GM19468 (cell line): ENCODE results near the gene CFAP299.
A peak's percentile ranks its signal among the peaks of the same experiment; 100 is the strongest.

ENCODE experiments used
- ATAC-seq: cut with Tn5 transposase; IDR thresholded peaks from one replicate; pipeline ENCODE4 v1.9.1; 2021; ENCODE audit warnings: mild to moderate bottlenecking, moderate library complexity, moderate number of reproducible peaks; ENCODE audit not compliant: unreplicated experiment; ENCODE audit errors: extremely low read depth

Gene CFAP299

DNA sequence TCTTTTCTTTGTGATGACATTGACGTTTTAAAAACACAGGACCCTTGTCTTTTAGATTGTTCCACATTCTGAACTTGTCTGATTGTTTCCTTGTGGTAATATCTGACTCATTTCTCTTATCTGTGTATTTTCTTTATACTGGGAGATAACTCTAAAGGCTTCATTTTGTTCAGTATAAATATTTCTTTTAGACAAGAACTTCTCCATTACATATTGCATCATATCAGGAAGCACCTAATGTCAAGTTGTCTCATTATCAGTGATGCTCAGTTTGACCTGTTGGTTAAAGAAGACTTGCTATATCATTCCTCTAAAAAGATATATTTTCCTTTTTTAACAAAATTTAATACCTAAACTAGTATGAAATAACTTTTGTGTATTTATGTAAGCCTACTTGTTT lies 542.7 kb downstream of the CFAP299 start:
- ATAC-seq, result no peak

DNA sequence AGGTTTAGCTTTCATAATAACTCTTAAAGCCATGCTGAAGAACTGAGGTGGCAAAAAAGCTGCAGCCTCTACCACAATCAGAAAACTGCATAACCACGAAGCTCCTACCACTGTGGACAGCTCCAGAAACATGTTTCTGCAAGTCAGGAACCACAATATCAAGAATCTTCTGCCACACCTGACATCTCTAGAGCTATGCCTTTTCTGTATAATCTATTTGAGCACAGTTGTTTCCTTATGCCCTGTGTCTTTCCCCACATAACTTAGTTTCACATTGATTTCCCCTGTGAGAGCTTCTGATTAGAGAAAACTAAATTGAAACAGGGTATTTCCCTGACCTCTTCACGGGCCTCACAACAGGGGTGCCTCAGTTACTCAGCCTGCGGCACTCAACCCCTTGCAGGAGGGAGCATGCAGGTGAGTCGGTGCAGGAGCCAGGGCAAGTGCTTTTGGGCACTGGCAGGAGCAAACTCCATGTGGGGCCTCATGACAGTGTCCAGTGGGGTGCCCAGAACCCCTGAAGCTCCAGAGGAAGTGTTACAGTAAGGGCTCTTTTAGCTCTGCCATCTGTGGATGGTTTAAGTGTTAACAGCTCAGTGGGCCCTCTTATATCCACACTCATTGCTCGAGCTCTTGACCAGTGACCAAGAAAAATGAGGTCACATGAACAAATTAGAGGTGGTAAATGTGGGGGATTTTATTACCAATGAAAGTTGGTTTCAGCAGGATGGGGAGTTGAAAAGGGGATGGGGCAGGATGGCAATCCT lies 562.2 kb downstream of the CFAP299 start:
- peak; percentile 51 for ATAC-seq

DNA sequence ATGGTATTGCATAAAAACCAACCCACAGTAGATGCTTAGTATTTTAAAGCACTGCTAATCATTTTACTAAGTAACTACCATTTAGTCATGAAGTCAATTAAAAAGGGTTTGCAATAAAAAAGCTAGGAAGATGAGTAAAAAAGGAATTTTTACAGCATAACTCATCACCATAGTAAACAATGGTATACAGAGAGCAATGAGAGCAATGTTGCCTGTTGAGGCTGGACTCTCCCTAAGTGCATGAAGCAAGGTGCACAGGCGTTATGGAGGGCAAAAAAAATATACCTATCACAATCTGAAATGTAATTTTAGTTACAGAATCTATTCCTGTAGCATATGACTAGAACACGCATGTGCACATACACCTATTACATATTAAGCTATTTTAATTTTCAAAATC lies 565.4 kb downstream of the CFAP299 start:
- ATAC-seq, result no peak

DNA sequence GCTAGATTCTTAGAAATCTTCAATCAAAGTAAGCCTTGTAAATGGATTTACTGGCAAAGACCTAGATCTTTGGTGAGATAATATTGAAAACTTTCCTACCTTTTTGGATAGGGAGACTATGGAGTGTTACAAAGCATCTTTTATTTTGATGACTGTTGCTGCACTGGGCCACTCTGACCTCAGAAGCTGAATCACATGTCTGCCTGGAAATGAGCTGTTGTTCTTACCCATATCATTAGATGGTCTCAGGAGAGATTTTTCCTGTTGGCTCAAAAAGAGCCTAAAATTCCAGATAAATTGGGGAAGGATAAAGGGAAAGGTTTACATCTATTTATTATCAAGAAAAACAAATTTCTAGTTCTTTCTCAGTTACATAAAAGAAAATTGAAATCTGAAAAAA lies 567.5 kb downstream of the CFAP299 start:
- ATAC-seq, result no peak

DNA sequence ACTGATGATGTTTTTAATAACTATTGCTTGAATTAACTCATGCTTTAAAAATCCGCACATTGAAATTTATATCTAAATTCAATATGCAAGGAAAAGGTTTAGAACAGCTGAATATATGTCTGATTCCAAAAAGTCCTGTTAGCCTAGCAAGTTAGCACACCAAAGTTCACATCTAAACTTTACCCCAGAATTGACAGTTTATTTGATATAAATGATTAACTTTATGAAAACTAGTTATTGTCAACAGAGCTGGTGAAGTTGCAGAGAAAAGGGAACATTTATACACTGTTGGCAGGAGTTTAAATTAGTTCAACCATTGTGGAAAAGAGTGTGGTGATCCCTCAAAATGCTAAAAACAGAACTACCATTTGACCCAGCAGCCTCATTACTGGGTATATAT lies 574.4 kb downstream of the CFAP299 start:
- ATAC-seq, result no peak

DNA sequence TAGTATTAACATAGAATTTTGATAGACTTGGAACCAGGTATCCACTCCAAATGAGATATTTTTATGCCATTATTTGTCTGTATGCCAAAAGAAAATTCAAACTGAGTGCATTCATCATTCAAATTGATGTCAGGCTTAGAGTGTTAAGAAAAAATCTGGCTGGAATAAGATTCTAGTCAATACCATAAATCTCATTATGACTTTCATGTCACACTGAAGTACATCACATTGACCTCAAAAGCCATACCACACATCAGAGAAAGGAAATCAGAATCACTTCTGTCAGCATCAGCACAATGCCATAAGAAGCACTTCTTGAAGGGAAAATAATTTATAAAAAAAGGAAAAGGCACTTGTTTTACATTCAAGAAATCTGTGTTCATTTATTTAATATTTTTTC lies 575.9 kb downstream of the CFAP299 start:
- no peak for ATAC-seq

DNA sequence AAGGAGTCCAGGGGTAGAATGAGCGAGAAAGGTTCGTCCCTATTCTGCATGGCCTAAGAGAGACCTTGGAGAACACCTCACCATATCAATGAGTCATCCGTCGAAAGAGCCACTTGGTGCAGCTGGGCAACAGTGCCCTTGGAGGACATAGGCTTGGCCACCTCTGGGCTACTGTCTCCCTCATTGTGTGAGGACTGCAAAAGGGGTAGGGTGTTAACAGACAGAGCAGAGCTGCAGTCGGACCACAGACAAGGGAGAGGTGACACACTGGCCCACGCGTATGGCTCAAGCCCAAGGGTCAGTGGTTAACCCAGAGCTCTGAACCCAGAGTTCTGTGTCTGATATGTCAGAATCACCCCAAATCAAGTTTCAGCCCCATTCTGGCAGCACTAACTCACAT lies 576.8 kb downstream of the CFAP299 start:
- ATAC-seq, result no peak

DNA sequence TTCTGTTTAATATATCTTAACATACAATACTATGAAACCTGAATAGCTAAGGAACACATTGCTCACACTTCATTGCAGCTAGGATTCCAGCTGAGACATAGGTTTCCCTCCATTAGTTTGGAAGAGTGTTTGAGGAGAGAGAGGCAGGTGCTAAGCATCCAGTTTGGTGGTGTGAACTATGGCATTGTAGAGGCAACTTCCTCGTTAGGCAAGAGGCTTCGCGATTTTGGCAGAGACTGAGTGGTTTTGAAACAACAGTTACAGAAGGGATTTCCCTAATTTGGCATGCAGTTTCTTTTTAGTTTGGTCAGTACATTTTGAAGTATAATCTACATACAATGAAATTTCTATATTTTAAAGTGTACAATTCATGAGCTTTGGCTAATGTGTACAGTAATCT lies 577.9 kb downstream of the CFAP299 start:
- peak; percentile 60 for ATAC-seq

DNA sequence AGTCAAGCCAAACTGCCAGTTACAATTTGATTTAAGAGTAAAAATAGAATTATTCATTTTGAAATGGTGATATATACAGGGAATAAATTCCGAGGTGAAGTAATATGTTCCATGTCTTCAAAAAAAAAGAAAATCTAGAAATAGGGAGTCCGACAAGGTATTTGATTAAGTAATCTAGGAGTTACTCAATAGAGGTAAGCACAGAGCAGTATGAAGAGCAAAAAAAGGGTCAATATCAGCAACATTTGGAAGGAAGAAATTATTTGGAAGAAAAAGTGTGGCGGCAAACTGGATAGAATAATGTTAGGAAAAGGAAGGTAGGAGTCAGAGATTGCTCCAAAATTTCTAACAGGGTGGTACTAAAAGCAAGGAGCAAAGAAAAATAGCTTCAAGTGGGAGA lies 581.2 kb downstream of the CFAP299 start:
- ATAC-seq, result no peak

DNA sequence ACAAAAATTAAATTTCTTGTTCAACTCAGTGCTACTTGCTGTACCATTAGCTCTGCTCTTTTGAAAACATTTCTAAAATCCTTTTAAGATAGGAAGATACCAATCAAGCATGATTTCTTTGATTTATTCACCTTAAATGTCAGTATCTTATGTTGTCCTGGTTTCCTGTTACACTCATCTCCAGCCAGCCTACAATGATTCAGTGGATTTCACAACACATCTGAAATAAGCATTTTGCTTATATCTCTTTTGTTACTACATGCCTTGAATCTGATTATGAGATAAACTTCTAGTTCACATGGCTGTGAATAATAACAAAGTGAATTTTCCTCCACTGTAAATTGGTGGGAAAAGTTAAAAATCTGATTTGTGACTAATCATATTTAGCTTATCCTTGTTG lies 582.5 kb downstream of the CFAP299 start:
- ATAC-seq, result no peak

DNA sequence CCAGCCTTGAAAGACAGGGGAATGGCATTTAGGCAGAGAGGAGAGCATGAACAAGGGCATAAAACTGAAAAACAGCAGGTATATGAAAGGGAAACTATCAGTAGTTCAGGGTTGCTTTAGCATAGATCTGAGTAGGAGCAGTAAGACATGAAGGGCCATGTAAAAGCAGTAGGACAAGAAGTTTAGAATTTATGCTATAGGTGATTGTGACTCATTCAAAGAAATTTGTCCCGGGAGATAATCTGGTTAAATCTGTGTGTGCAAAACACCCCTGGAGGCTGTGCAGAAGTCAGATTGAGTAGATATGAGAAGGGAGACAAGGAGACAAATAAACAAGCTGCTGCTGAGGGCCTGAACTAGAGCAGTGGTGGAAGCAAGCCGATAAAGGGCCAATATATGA lies 585.9 kb downstream of the CFAP299 start:
- no peak for ATAC-seq

DNA sequence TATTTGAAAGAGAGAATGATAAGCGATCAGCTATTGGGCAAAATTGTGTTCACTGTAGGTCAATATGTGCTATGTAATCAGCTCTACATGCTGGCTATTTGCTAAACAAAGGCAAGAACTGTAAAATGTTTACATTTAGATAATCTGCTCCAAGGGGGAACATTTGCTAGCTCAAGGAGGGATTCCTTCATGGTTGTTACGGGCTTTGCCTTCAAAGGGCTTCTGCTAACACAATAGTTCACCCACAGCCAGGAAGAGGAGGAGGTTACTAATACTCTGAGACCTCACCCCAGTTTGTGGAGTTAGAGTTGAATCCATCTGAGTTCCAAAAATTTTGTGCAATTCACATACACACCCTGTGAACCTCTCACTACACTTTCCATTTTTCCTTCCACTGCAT lies 587.4 kb downstream of the CFAP299 start:
- no peak for ATAC-seq

DNA sequence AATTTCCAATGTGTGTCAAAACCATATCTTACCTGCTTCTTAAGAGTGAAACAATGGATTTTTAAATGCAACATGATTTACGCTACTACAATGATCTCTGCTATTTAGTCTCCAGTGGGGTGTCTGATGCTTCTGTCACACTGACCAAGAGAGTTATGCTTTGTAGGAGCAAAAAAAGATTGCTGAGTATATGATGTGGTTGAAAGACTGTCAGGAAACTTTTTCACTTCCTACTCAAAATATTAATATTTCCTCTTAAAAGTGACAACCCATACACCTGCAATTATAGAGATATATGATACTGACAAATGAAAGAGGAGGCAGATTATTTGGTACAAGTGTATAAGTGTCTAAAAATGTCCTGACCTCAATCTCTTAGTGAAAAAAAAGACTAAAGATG lies 589.8 kb downstream of the CFAP299 start:
- ATAC-seq, result no peak

DNA sequence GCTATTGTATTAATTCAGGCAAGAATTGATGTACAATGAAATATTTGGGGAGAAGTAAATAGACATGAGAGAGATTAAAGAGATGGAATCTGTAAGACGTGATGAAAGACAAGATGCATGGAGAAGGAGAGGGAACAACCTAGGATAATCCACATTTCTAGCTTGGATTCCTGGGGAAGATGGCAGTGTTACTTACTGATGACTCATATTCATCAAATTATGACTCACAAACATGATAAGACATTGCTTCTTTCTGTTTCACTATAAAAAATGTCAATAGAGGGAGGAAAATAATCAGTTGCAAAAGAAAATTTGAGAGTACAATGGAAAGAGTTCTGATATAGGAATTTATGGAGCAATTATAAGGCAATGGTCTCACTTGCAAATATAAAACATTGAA lies 590.9 kb downstream of the CFAP299 start:
- ATAC-seq, result no peak

DNA sequence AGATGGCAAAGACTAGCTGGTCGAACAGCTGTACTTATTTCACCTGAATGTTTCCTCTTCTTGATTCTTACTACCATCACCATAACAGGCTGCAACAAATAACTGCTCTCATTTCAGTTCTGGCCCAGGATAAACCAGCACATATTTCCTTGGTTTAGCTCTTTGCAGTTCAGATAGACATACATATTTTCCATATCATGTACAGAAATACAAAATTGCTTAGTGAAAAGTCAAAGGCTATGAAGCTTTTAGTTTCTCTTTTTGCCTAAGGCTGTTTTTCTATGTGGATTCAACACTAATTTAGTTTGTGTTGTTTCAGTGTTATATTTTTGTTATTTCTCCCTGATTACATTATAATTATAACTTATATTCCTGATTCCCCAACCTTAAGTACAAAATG lies 591.4 kb downstream of the CFAP299 start:
- no peak for ATAC-seq

DNA sequence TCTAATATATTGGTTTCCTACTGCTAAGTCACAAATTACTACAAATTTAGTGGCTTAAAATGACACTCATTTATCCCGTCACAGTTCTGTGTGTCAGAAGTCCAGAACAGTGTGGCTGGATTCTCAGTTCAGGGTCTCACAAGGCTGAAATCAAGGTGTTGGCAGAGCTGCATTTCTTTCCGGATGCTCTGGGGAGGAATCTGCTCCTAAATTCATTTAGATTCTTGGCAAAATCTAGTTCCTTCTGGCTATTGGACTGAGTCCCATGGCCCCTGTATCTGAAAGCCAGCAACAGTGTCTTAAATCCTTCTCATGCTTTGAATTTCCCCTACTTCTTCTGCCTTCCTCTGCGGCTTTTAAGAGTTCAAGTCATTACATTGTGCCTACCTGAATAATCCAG lies 591.9 kb downstream of the CFAP299 start:
- no peak for ATAC-seq

DNA sequence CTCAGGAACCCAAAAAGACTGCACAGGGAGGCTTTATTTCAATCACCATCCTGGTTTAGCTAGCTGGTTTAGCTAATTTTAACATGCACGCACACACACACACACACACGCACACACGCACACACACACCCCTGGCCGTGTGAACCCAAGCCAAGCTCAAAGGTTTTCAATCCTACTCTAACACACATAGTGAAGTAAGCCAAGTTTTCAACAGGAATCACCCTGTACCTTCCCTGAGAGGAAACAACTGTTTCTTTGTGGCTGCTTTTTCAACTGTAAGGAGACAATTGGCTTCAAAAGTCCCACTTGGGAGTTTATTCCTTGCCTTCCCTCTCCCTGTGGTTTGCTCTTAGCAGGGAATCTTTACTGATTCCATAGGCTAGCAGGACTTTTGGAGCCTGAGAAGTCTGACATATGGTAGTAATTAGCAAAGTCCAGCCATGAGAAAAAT lies 596.1 kb downstream of the CFAP299 start:
- no peak for ATAC-seq

DNA sequence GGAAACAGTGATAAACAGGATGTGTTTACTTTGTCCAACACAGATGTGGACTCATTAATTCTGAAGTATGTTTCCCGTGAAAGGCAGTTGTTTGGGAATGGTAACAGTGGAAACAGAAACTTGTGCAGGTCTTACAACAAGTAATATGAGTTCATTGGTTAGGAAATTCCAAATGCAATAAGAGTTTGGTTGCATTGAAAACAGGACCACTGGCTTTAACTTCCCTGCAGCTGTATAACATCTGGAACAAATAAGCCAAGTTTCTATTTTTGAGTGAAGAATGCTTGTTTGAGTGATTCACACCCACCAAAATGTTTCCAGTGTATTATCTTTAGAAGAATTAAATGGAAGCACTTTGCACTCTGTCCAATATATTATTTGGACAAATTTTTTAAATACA lies 612.6 kb downstream of the CFAP299 start:
- no peak for ATAC-seq

DNA sequence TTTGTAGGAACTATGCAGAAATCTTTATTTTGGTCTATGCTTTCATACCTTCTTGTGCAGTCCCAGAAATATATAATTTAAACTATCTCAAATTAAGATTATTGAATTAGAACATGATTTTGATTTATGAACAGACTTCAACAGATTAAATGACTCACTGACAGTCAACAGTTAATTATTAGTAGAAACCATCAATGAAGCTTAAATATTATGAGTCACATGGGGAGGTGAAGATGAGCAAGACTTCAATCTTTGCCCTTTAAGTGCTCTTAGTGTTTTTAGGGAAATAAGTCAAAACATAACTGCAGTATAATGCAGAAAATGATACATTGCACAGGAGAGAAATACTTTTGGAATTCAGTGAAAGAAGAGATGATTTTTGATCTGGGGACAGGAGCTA lies 613.5 kb downstream of the CFAP299 start:
- ATAC-seq, result no peak

DNA sequence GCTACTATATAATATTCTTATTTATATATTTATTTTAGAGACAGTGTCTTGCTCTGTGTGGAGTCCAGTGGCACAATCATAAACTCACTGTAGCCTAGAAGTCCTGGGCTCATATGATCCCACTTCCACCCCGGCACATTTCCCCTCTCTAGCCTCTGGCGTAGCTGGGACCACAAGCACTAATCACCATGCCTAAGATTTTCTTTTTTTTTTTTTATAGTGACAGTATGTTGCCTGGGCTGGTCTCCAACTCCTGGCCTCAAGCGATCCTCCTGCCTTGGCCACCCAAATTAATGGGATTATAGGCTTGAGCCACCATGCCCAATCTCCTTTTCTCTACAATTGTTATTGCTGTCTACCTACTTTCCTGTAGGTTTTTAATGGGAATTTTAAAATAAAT lies 620.9 kb downstream of the CFAP299 start:
- no peak for ATAC-seq

DNA sequence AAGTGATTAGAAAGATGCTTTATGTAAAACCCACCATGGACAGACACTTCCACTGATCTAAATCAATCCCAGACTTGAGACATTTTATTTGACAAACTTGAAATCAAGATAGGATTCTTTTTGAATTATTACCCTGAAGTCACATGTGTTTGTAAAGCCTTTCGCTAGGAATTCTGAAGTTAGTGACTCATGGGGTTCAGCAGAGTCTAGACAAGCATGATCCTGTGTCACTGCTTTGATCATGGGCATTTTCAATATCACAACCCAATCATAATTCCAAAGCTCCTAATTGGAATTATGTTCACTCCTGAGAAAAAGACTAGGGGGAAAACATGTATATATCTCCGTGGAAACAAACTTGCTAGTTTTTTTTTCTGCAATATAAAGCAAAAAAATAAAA lies 627.5 kb downstream of the CFAP299 start:
- ATAC-seq, result no peak

DNA sequence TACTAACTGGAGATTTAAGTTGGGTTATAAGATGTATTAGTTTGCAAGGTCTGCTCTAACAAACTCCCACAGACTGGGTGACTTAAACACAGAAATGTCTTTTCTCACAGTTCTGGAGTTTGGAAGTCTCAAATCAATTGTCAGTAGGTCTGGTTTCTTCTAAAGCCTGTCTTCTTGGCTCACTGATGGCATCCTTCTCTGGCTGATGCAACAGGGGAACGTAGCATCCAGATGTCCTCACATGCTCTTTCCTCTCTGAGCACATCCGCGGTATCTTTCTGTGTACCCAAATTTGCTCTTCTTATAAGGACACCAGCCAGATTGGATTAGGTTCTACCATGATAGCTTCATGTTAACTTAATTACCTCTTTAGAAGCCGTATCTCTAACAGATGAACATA lies 631.8 kb downstream of the CFAP299 start:
- ATAC-seq, result no peak

DNA sequence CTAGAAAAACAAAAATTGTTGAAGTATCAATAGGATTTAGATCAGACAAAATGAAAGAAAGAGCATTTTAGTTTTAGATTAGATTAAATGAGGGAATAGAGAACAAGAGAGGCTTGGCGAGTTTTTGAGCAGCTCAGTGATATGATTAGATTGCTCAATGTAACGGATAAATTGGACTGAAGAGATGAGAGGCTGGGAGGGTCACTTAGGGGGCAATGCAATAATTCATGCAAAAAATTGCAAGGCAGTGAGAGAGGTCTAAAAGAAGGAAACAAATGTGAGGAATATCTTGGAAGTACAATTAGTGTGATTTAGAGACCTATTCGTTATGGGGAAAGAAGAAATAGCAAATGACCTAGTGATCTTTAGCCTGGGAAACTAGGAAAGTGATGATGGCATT lies 644.7 kb downstream of the CFAP299 start:
- no peak for ATAC-seq
